Adrenal gland (tissue), 12 donors: Measurements from ENCODE around the gene AIFM3. TPM values are rescaled to one million over a fixed set of nuclear protein-coding genes. Genes with fewer than 3 reads are reported as not detected.
A peak's percentile ranks its signal among the peaks of the same experiment; 100 is the strongest.

ENCODE experiments used
- DNase-seq, 7 donors: peaks; one replicate each; pipeline ENCODE4 v3.0.0-alpha.2; 2019 to 2020
- H3K27ac ChIP-seq, 5 donors: fragments of 200-600 bp; sonication (generic) in 4 of 5; 1 replicate in 3 of 5; 2 replicates in 2 of 5; pipeline versions ENCODE4 v1.5.1 to v1.8.0; 2016 to 2020; ENCODE audit warnings: mild to moderate bottlenecking in 1 of 5
- H3K27me3 ChIP-seq: fragments of 200-600 bp; 2 replicates; pipeline ENCODE4 v1.8.0; 2021
- H3K36me3 ChIP-seq, 2 donors: fragments of 200-600 bp; replicated peaks in 1 of 2; 1 replicate in 1 of 2; 2 replicates in 1 of 2; pipeline versions ENCODE4 v1.5.1 to v1.8.0; 2018 to 2022
- H3K4me1 ChIP-seq, 2 donors: fragments of 200-600 bp; replicated peaks in 1 of 2; 1 replicate in 1 of 2; 2 replicates in 1 of 2; pipeline versions ENCODE4 v1.5.1 to v1.8.0; 2018 to 2021
- H3K4me3 ChIP-seq, 4 donors: fragments of 200-600 bp; sonication (generic) in 3 of 4; one replicate each; pipeline ENCODE4 v1.5.1; 2016 to 2018
- H3K9me3 ChIP-seq, 3 donors: fragments of 200-600 bp; sonication (generic) in 1 of 3; replicated peaks in 1 of 3; 1 replicate in 2 of 3; 2 replicates in 1 of 3; pipeline versions ENCODE4 v1.5.1 to v1.8.0; 2016 to 2021
- POLR2A ChIP-seq, 2 donors: fragments of 450-650 bp; IDR thresholded peaks; one replicate each; pipeline ENCODE4 v1.6.1; 2017; ENCODE audit warnings: antibody characterized with exemption in 2 of 2, mild to moderate bottlenecking in 2 of 2, moderate library complexity in 1 of 2
- WGBS, 4 donors: extraction: QIAGEN DNeasy Blood & Tissue Kit in 2 of 4; methylation state at CpG; one replicate each; pipeline versions ENCODE4 v1.1.5 to v1.1.7; 2013 to 2017; 5-methylcytosine and 5-hydroxymethylcytosine counted together
- intact Hi-C, 2 donors: fragments of 100-400 bp; cut with DNase I; formaldehyde crosslinking; loops; one replicate each; pipeline versions ENCODE4 v1.14.1 to v1.15.0; 2022 to 2023
- polyA plus RNA-seq, 3 donors: library from polyadenylated mRNA; stranded (reverse); fragments of 200-250 nt in 2 of 3; fragments of 350-450 nt in 1 of 3; fragmentation: Illumina TruSeq in 1 of 3; extraction: RNeasy Lipid Tissue Mini Kit (QIAGEN cat#74804) in 1 of 3; gene quantifications; one replicate each; pipeline ENCODE4 v1.2.3, GENCODE V29; 2013 to 2014
- total RNA-seq, 9 donors: library from RNA; depleted of rRNA in 4 of 9; stranded (reverse); fragments of >200 nt in 4 of 9; fragments of 120-200 nt in 1 of 9; fragmentation: NEBNext Ultra II Directional in 1 of 9; extraction: Animal tissue kit (Norgen Biotek cat#: 25700) in 1 of 9; gene quantifications; one replicate each; pipeline versions ENCODE4 v1.1.0 to v1.2.4, GENCODE V29; 2013 to 2023
- TF ChIP-seq, protein P1 (sequence below), 6 experiments: fragments of 450-650 bp in 4 of 6; fragments of 200-600 bp in 2 of 6; sonication (generic) in 1 of 6; IDR thresholded peaks; 1 replicate in 5 of 6; 2 replicates in 1 of 6; pipeline versions ENCODE4 v1.5.1 to v1.8.0; 2016 to 2021; ENCODE audit warnings: antibody characterized with exemption in 6 of 6, mild to moderate bottlenecking in 2 of 6, moderate library complexity in 1 of 6
- donor health status: healthy with polysubstance abuse.
- donor health status: Bipolar disorder and iron deficiency.
- donor health status: DM: yes; HTN: yes; CAD: no.
- donor health status: DM: no; HTN: no; CAD: no.
- donor health status: DM: no; HTN: no; CAD: no.
- donor health status: DM: yes; HTN: yes; CAD: no.

AIFM3 gene
- total and polyA plus RNA-seq, 12 donors = 0.37 to 9.1 (median 2.2) TPM

DNA sequence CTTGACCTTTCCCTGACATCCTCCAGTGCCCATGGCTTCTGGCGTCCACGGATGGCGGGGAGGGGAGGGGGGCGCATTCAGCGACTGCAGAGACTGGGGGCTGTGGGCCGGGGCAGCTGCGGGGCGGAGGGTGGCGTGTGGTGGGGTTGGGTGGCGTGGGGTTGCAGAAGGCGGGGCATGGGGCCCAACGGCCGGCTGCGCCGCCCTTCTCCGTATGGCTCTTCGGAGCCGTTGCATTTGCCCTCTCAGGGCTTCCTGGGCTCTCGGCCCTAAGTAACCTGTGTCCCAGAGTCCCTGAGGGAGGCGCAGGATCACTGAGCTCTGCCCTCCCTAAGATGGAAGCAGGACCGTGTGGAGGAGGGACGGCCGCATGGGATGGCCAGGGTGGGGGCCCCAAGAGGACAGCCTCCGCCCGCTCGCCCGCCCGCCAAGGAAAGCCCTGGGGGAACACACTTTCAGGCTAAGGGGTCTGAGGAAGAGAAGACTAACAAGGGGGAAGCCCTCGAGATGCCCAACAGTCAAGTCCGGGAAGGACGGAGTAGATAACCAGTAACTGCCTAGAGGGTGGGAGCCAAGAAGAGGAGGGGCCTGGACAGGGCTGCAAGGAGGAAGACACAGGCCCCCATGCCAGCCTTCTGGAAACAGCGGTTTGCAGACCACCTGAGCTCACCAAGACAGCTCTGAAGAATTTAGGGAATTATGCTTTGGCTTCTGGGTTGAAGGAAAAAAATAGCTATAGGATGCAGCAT is 9.2 kb upstream of the AIFM3 start:
- H3K9me3 ChIP-seq = no peaks in the 10 kb centered on the region
- WGBS, 4 donors = 10 to 23% (median 13%) methylated on average over 5 to 32 of the region's 32 CpGs
- intact Hi-C loops = no loop called here
- H3K4me3 ChIP-seq = peak overlapping the region in 3 of 4 donors; percentile 9 to 84 (median 46)
- TF ChIP-seq, protein P1, sequence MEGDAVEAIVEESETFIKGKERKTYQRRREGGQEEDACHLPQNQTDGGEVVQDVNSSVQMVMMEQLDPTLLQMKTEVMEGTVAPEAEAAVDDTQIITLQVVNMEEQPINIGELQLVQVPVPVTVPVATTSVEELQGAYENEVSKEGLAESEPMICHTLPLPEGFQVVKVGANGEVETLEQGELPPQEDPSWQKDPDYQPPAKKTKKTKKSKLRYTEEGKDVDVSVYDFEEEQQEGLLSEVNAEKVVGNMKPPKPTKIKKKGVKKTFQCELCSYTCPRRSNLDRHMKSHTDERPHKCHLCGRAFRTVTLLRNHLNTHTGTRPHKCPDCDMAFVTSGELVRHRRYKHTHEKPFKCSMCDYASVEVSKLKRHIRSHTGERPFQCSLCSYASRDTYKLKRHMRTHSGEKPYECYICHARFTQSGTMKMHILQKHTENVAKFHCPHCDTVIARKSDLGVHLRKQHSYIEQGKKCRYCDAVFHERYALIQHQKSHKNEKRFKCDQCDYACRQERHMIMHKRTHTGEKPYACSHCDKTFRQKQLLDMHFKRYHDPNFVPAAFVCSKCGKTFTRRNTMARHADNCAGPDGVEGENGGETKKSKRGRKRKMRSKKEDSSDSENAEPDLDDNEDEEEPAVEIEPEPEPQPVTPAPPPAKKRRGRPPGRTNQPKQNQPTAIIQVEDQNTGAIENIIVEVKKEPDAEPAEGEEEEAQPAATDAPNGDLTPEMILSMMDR (IDR thresholded peaks at IDR 0.05) = no peak
- H3K4me1 ChIP-seq = no peaks in the 10 kb centered on the region
- peak in 1 of 7 donors; percentile 26 for DNase-seq
- H3K36me3 ChIP-seq = peaks cover 0 to 13% of the 10 kb centered on the region in 2 donors
- no peaks in the 10 kb centered on the region for H3K27me3 ChIP-seq
- H3K27ac ChIP-seq = peak overlapping the region in 1 of 5 donors; percentile 27

DNA sequence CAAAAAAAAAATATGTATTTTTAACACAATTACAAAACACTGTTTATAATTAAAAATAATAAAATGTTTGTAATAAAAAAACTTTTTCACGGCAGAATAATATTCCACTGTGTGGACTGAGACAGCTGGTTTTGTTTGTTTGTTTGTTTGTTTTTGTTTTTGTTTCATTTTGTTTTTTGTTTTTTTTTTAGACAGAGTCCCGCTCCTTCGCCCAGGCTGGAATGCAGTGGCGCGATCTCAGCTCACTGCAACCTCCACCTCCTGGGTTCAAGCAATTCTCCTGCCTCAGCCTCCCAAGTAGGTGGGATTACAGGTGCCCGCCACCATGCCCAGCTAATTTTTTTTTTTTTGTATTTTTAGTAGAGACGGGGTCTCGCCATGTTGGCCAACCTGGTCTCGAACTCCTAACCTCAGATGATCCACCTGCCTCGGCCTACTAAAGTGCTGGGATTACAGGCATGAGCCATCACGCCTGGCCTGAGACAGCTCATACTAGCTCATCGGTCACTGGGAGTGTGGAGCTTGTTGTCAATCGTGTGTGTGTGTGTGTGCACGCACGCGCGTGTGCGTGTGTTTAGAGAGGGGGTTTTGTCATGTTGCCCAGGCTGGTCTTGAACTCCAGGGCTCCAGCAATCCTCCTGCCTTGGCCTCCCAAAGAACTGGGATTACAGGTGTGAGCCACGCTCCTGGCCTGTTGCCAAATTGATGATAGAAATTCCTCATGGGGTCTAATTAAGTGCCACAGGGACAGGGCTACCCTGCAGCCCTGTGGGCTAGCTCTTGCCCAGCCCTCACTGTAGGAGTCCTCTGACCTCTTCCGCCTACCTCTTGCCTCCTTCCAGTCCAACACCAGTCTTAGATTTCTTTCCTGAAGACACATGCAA is 7.2 kb upstream of the AIFM3 start:
- Histone ChIP-seq H3K36me3 (no peaks in the 10 kb centered on the region), H3K4me1 (peaks cover 3 to 4% of the 10 kb centered on the region in 2 donors), H3K9me3 (no peaks in the 10 kb centered on the region), H3K27me3 (no peaks in the 10 kb centered on the region), H3K4me3 (no peak overlapping the region), H3K27ac (no peak overlapping the region)
- TF ChIP-seq POLR2A (IDR thresholded peaks at IDR 0.05) = no peak
- TF ChIP-seq, protein P1 (IDR thresholded peaks at IDR 0.05) = no peak
- intact Hi-C loops = no loop called here
- no peak for DNase-seq
- 87 to 92% (median 90%) methylated on average over 20 of the region's 20 CpGs for WGBS, 4 donors

GRCh38 chr22:20960609-20961008 is 6.4 kb upstream of the AIFM3 start:
- intact Hi-C loops = no loop called here
- 80 to 94% (median 84%) methylated on average over 4 of the region's 4 CpGs for WGBS, 4 donors

DNA sequence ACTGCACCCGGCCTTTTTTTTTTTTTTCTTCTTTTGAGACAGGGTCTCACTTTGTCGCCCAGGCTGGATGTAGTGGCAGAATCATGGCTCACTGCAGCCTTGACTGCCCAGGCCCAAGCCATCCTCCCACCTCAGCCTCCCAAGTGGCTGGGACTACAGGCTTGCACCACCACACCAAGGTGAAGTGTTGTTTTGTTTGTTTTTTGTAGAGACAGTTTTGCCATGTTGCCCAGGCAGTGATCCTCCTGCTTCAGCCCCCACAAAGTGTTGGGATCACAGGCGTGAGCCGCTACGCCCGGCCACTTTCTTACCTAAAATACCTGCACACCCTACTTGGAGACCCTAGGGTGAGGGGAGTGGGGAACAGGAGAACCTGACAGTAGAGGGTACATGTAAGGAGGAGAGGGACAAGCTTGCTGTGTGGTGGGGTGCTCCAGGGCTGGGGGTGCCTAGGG is 4.5 kb upstream of the AIFM3 start:
- no peaks in the 10 kb centered on the region for H3K27me3 ChIP-seq
- 86 to 94% (median 91%) methylated on average over 6 of the region's 6 CpGs for WGBS, 4 donors
- intact Hi-C loops = no loop called here
- H3K4me3 ChIP-seq = no peak overlapping the region
- TF ChIP-seq POLR2A (IDR thresholded peaks at IDR 0.05) = no peak
- TF ChIP-seq, protein P1 (IDR thresholded peaks at IDR 0.05) = no peak
- H3K4me1 ChIP-seq = peaks cover 6 to 9% of the 10 kb centered on the region in 2 donors
- H3K36me3 ChIP-seq = no peaks in the 10 kb centered on the region
- DNase-seq = no peak
- H3K27ac ChIP-seq = no peak overlapping the region
- no peaks in the 10 kb centered on the region for H3K9me3 ChIP-seq

More at GRCh38 chr22:20960609-20961008, 6.4 kb upstream of the AIFM3 start:
- H3K4me3 ChIP-seq = no peak overlapping the region
- no peaks in the 10 kb centered on the region for H3K9me3 ChIP-seq
- H3K4me1 ChIP-seq = peaks cover 6 to 9% of the 10 kb centered on the region in 2 donors
- no peak for DNase-seq
- no peak for TF ChIP-seq POLR2A (IDR thresholded peaks at IDR 0.05)
- TF ChIP-seq, protein P1 (IDR thresholded peaks at IDR 0.05) = no peak
- H3K36me3 ChIP-seq = no peaks in the 10 kb centered on the region
- H3K27me3 ChIP-seq = no peaks in the 10 kb centered on the region
- no peak overlapping the region for H3K27ac ChIP-seq
